Renal cortex interstitium (tissue), 15 donors: ENCODE data around the gene EID2B. TPM values are rescaled to one million over a fixed set of nuclear protein-coding genes. Genes with fewer than 3 reads are reported as not detected.

ENCODE experiments used
- DNase-seq, 11 donors: peaks; one replicate each; pipeline ENCODE4 v3.0.0-alpha.2; 2013; ENCODE audit warnings: low read depth in 9 of 11, low spot score in 4 of 11; ENCODE audit errors: extremely low read depth in 1 of 11
- long read RNA-seq, 16 experiments: transcript quantifications; one replicate each; lab custom pipeline, GENCODE V29; 2026
- polyA plus RNA-seq, 3 donors: library from polyadenylated mRNA; unstranded; fragments of 120-200 nt; gene quantifications; one replicate each; pipeline ENCODE4 v1.2.1, GENCODE V29; 2013; ENCODE audit not compliant: insufficient read length in 3 of 3

EID2B gene, protein sequence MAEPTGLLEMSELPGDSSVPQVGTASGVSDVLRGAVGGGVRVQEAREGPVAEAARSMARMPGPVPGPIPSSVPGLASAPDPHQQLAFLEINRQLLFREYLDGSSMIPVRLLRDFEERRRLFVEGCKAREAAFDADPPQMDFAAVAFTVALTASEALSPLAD
- polyA plus RNA-seq = 1 to 10 TPM; 4.2 to 5.5 (median 4.4) TPM
- long read RNA-seq, donor 1, transcript EID2B-201 (1 exons, 1,865 nt) = major isoform, 7 of 7 reads
- long read RNA-seq, donor 1, partial matches to known transcripts = 0 of 7 reads
- long read RNA-seq, donor 1, other reads (novel, unspliced or antisense) = 0 of 7 reads
- long read RNA-seq, donor 2, transcript EID2B-201 (1 exons, 1,865 nt) = major isoform, 5 of 5 reads
- long read RNA-seq, donor 2, partial matches to known transcripts = 0 of 5 reads
- long read RNA-seq, donor 2, other reads (novel, unspliced or antisense) = 0 of 5 reads
- long read RNA-seq, donor 3, transcript EID2B-201 (1 exons, 1,865 nt) = major isoform, 10 of 12 reads
- long read RNA-seq, donor 3, partial matches to known transcripts = 0 of 12 reads
- long read RNA-seq, donor 3, other reads (novel, unspliced or antisense) = 0 of 12 reads
- long read RNA-seq, donor 4, transcript EID2B-201 (1 exons, 1,865 nt) = major isoform, 6 of 6 reads
- long read RNA-seq, donor 4, partial matches to known transcripts = 0 of 6 reads
- long read RNA-seq, donor 4, other reads (novel, unspliced or antisense) = 0 of 6 reads
- long read RNA-seq, donor 5, transcript EID2B-201 (1 exons, 1,865 nt) = major isoform, 12 of 13 reads
- long read RNA-seq, donor 5, partial matches to known transcripts = 0 of 13 reads
- long read RNA-seq, donor 5, other reads (novel, unspliced or antisense) = 0 of 13 reads
- long read RNA-seq, donor 6, transcript EID2B-201 (1 exons, 1,865 nt) = major isoform, 10 of 10 reads
- long read RNA-seq, donor 6, partial matches to known transcripts = 0 of 10 reads
- long read RNA-seq, donor 6, other reads (novel, unspliced or antisense) = 0 of 10 reads
- long read RNA-seq, donor 7, transcript EID2B-201 (1 exons, 1,865 nt) = major isoform, 10 of 10 reads
- long read RNA-seq, donor 7, partial matches to known transcripts = 0 of 10 reads
- long read RNA-seq, donor 7, other reads (novel, unspliced or antisense) = 0 of 10 reads
- long read RNA-seq, donor 8, transcript EID2B-201 (1 exons, 1,865 nt) = major isoform, 12 of 12 reads
- long read RNA-seq, donor 8, partial matches to known transcripts = 0 of 12 reads
- long read RNA-seq, donor 8, other reads (novel, unspliced or antisense) = 0 of 12 reads
- long read RNA-seq, donor 9, partial matches to known transcripts = 0 of 4 reads
- long read RNA-seq, donor 9, other reads (novel, unspliced or antisense) = 0 of 4 reads
- long read RNA-seq, donor 10, transcript EID2B-201 (1 exons, 1,865 nt) = major isoform, 5 of 5 reads
- long read RNA-seq, donor 10, partial matches to known transcripts = 0 of 5 reads
- long read RNA-seq, donor 10, other reads (novel, unspliced or antisense) = 0 of 5 reads
- long read RNA-seq, donor 11, partial matches to known transcripts = 0 of 3 reads
- long read RNA-seq, donor 11, other reads (novel, unspliced or antisense) = 0 of 3 reads
- long read RNA-seq, donor 12, transcript EID2B-201 (1 exons, 1,865 nt) = major isoform, 7 of 7 reads
- long read RNA-seq, donor 12, partial matches to known transcripts = 0 of 7 reads
- long read RNA-seq, donor 12, other reads (novel, unspliced or antisense) = 0 of 7 reads
- long read RNA-seq, donor 13, transcript EID2B-201 (1 exons, 1,865 nt) = major isoform, 12 of 12 reads
- long read RNA-seq, donor 13, partial matches to known transcripts = 0 of 12 reads
- long read RNA-seq, donor 13, other reads (novel, unspliced or antisense) = 0 of 12 reads
- long read RNA-seq, donor 14, transcript EID2B-201 (1 exons, 1,865 nt) = major isoform, 8 of 9 reads
- long read RNA-seq, donor 14, partial matches to known transcripts = 0 of 9 reads
- long read RNA-seq, donor 14, other reads (novel, unspliced or antisense) = 0 of 9 reads
- long read RNA-seq, donor 15, partial matches to known transcripts = 0 of 1 reads
- long read RNA-seq, donor 15, other reads (novel, unspliced or antisense) = 0 of 1 reads
- long read RNA-seq, donor 16, transcript EID2B-201 (1 exons, 1,865 nt) = major isoform, 20 of 20 reads
- long read RNA-seq, donor 16, partial matches to known transcripts = 0 of 20 reads
- long read RNA-seq, donor 16, other reads (novel, unspliced or antisense) = 0 of 20 reads

DNA sequence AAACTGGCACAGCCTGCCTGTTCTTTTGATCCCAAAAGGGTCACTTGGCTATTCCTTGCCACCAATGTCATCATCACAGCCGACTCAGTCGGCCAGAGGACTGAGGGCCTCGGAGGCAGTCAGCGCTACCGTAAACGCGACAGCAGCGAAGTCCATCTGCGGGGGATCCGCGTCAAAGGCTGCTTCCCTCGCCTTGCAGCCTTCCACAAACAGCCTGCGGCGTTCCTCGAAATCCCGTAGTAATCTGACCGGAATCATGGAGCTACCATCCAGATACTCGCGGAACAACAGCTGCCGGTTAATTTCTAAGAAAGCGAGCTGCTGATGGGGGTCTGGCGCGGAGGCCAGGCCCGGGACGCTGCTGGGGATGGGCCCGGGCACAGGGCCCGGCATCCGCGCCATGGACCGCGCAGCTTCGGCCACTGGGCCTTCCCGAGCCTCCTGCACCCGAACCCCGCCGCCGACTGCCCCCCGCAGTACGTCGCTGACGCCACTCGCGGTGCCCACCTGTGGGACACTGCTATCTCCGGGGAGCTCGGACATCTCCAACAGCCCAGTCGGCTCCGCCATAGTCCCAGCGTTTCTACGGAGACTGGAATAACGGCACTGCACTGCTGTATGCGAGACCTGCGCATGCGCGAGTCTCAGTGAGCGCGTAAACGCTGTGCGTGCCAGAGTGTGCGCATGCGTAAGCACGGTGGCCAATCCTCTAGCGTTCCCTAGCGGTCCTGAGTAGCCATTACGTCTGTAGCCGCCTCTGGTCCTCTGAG, at the start of gene EID2B:
TSS of gene EID2B (minus strand) at position 620 of the 770 bp plus-strand sequence. CDS start at position 570, 50 bp downstream.
- DNase-seq = peak; percentile 91 to 99 (median 95)

DNA sequence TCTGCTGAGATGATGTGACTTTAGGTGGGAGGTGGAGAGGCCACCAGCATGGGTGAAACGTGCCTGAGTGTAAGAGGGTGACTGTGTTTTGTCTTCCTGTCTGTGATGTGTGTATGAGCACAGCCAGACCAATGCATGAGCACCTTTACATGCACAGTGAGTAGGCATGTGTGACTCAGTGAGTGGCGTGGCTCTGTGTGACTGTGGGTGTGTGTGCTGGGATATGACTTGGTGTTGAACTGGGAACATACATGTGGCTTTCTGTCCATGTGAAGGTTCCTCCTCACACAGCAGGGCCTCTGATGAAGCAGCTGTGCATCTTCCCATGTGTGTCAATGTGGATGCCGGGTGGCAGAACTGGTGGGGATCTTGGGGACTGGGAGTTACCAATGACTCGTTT, 49.8 kb upstream of the EID2B start:
- DNase-seq = no peak

DNA sequence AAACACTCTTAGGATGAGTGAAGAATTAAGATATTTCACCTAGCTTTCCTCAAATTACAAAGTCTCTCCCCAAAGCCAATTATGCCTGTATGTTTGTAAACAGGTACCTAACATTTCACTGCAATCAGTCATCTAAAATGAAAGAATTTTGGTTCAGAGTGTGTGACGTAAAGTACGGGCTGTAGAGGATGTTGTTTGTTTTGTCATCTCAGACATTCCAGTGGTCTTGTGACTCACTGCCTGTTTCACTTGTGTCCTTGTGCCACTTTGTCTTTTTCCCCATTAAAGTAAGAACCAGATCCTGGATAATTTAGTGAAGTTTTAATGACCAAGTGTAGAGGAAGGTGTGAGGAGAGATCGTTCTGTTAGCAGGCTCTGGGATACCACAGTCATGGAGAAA, 36.0 kb upstream of the EID2B start:
- no peak for DNase-seq

DNA sequence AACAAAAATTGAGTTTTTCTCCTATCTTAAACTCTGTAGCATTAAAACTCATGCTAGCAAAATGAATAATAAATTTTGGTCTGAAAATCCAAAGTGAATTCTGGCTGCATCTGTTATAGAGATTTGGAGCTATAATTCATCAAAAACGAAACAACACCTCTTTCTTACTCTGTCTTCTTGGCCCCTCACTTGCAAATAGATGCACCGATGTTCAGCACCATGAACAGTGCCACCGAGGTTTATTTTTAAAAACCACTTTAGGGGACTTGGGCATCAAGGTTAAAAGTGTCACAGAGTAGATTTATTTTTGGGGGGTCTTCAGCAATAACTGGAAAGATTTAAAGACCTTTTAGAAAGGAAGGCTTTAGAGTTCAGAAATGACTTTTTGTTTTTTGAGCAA, 33.4 kb upstream of the EID2B start:
- DNase-seq = no peak

DNA sequence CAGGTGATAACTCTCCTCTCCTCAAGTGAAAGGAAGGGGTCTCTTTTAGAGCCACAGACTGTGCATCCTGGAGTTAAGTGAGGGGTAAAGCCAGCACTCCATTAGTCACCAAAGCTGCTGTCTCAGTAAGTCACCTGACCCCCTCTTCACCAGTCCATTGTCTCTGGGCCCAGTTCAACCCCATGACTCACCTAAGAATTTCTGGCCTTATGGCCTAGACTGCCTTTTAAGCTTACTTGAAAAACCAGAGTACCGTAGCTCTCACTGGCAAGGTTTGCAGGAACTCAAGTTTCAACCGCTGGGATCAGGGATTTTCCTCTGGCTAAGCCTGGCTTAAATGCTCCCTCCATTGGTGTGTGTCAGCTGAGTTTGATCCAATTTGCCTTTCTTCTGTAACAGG, 30.8 kb upstream of the EID2B start:
- DNase-seq = no peak

DNA sequence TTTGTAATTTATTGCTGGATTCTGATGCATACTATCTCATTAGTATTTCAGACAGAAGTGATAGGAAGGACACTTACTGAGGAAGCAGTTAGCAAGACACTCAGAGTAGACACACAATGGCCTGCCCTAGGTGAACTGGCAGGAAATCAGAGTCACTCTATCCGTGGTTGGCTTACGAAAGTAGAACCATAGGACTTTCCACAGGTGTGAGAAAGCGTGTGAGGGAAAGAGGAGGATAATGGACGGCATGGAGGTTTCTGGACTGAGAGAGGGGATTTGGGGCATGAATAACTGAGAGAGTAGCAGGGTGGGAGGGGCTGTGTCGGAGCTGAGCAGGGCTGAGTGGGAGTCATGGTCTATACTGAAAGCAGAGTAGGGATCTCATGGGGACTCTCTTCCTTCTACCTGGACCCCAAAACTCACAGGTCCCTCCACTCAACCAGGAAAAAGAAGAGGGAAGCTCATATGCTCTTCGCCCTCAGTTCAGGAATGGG, 26.0 kb upstream of the EID2B start:
- DNase-seq = no peak

DNA sequence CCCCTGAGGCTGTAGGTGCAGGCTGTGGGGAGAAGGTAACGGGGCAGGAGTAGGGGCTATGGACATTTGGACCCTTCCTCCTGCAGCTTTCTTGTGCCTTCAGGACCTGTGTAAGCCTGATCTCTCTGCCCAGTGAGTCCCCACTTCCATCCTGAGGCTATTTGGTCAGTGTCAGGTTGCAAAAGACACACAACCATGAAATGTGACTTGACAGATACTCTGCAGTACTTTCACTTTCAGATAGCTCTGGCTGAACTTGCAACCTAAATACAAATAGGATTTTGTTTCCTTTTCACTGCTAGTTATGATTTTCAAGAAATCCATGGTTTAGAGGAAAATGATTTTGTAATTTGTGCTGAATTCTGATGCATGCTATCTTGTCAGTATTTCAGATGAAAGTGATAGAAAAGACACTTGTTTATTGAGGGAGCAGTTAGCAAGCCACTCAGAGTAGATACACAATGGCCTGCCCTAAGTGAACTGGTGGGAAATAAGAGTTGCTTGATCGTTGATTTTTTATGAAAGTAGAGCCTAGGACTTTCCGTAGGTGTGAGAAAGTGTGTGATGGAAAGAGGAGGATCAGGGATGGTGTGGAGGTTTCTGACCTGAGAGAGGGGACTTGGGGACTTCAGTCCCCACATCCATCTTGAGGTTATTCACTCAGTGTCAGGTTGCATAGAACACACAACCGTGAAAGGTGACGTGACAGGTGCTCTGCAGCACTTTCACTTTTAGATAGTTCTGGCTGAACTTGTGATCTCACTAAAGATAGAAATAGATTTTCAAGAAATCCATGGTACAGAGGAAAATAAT, 25.4 kb upstream of the EID2B start:
- DNase-seq = peak in 4 of 11 donors; percentile 13 to 42 (median 18)

DNA sequence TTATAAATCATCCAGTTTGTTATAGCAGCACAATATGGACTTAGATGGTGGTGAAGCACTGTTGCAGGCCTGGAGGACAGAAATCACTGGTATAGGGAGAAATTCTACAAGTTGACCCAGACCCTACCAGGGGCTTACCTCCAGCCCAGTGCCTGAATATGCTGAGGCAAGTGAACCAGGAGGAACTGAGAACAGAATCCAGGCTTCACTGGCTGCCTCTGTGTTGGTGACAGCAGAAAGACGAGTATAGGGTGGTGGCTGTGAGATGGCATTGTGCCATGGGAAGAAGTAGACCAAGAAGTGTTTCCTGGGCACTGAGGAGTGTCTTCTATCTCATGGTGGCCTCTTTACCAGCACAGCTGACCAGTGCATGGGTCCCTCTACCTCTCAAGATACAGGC, 23.2 kb upstream of the EID2B start:
- no peak for DNase-seq

DNA sequence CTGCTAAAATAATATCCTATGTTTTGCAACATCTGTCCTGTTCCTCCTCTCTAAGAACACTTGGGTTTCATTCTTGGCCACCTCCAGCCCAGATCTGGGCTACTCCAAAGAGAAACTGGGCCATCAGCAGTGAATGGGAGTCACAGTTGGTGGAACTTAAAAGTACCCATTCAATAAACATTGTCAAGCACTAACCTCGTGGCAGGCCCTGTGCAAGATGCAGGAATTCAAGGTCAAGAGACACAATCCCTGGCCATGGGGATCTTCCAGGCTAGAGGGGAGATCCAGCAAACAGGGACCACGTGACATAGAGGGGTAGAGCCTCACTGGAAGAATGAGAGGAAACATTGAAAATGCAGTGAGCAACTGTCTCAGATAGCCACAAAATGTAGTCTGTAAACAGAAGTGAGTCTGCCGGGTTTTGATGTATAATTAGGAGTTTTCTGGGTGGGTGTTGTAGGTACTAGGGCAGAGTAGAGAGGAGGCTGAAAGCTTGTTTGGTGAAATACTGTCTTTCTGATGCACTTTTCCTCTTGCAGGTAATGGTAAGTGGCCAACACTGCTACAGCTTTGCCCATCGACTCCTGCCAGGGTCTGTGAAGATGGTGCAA, 22.2 kb upstream of the EID2B start:
- no peak for DNase-seq

DNA sequence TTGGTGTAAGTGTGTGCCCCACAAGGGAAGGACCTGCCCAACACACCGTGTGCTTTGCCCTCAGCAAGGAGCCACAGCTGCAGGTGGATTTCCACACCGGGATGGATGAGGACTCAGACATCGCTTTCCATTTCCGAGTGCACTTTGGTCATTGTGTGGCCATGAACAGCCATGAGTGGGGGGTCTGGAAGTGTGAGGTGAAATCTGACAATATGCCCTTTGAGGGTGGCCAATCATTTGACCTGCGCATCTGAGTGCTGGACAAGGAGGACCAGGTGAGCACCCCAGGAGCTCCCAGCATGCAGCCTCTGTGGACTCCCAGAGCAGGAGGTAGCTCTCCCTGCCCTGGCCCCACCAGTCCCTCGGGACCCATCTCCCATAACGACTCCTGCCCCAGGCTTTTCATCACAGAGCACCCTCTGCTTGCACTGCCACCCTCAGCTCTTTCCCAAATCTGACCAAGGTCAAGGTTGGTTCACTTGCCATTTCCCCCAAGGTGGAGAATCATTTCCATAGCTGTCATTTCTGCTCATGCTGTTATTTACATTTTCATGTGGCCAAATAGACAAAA, 20.5 kb upstream of the EID2B start:
- no peak for DNase-seq

DNA sequence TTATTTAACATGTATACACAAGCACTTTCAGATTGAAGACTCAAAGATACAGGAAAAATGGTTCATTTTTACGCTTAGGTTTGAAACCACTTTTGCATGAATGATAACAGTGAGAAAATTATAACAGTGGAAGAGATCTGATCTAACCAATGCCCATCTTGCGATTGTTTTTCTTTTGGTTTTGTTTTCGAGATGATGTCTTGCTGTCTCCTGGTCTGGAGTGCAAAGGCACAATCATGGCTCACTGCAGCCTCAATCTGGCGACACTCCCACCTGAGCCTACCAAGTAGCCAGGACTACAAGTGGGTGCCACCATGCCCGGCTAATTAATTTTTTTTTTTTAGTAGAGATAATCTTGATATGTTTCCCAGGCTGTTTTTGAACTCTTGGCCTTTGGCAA, 17.5 kb upstream of the EID2B start:
- no peak for DNase-seq

DNA sequence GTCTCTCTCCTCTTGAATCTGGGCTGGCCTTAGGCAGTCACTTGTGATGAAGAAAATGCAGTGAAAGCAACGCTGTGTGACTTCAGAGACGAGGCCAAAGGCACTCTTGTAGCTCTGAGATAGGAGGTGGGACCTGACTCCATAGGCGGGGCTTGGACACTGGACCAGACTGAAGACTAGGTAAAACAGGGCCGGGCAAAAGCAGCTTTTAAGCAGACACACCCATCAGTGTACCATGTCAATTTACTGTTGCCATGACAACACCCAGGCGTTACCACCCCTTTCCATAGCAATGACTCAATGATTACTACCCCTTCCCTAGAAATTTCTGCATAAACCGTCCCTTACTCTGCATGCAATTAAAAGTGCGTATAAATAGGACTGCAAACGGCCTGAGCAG, 13.9 kb upstream of the EID2B start:
- DNase-seq = no peak

DNA sequence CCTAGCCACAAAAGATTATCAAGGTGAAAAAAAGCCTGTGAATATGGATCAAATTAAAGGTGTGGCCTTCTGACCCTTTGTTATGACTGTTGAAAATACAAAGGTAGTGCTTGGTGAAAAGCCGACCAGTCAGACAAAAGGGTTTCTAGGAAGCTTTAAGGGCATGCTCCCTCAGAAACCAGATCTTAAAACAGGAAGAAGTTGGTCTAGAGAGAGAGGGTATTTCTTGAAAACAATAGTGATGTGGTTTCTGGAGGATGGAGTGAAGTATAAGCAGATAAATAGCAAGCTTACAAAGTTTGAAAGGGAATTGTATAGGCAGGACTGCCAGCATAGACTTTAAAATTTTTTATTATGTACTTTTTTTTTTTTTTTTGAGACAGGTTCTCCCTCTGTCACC, 12.3 kb upstream of the EID2B start:
- DNase-seq = no peak

DNA sequence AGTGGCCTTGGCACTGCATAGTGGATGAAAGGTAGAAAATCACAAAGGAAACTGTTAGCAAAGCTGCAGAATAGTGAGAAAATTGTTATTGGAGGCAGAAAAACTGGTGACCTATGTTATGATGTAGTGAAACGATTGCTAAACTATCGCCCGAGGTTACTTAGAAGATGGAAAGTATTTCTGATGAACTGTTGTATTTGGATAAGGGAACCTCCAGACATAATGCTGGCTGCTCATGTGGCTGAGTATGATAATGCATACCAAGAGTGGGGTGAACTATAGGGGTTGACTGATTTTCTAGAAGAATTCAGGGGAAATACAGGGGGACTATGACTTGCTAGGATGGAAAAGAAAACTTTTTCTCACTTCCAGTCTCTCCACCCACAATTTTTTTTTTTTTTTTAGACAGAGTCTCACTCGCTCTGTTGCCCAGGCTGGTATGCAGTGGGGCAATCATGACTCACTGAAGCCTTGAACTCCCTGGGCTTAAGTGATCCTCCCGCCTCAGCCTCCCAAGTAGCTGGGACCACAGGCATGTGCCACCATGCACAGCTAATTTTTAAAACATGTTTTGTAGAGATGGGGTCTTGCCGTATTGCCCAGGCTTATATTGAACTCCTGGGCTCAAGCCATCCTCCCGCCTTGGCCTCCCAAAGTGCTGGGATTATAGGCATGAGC, 11.7 kb upstream of the EID2B start:
- DNase-seq = no peak
